Panc1 (cell line): ENCODE data around the gene PKLR. TPM values are rescaled to one million over a fixed set of nuclear protein-coding genes. Genes with fewer than 3 reads are reported as not detected.

Experiments
- ATAC-seq: fragments of 200-7000 bp; cut with Tn5 transposase; 2 replicates; pipeline ENCODE4 v1.9.1; 2020; ENCODE audit warnings: mild to moderate bottlenecking, moderate library complexity
- BruUV-seq: library from RNA; stranded (reverse); fragments of 400-500 nt; replicated peaks from 2 replicates; lab custom pipeline; 2021; lab: Mats Ljungman, UMichigan
- CTCF ChIA-PET: fragments of 300-600 bp; sonication (Branson Sonifier 250); formaldehyde crosslinking; loops from one replicate; lab custom pipeline; 2022; ENCODE audit warnings: antibody characterized with exemption; lab: Charles Lee
- POLR2A ChIA-PET: fragments of 300-600 bp; sonication (Branson Sonifier 250); formaldehyde crosslinking; loops from one replicate; lab custom pipeline; 2022; ENCODE audit warnings: antibody characterized with exemption; lab: Charles Lee
- DNase-seq: peaks from one replicate; pipeline ENCODE4 v3.0.0-alpha.2; 2010; ENCODE audit warnings: low read depth, low spot score
- H3K27ac ChIP-seq: 2 replicates; pipeline ENCODE4 v1.5.1; 2011; ENCODE audit warnings: mild to moderate bottlenecking, low read length, inconsistent platforms
- H3K27me3 ChIP-seq: fragments of 200-500 bp; sonication (Bioruptor generic); 2 replicates; pipeline ENCODE4 v1.6.0; 2014; ENCODE audit warnings: low read length, inconsistent platforms; ENCODE audit not compliant: control insufficient read depth, insufficient read depth
- H3K36me3 ChIP-seq: fragments of 200-500 bp; sonication (Bioruptor generic); 2 replicates; pipeline ENCODE4 v1.5.1; 2014; ENCODE audit warnings: inconsistent platforms, mild to moderate bottlenecking, low read length, moderate library complexity; ENCODE audit not compliant: control insufficient read depth, insufficient read depth
- H3K4me1 ChIP-seq: 2 replicates; pipeline ENCODE4 v1.5.1; 2011; ENCODE audit warnings: inconsistent platforms, mild to moderate bottlenecking, low read length, moderate library complexity; ENCODE audit not compliant: control insufficient read depth, insufficient read depth
- H3K4me3 ChIP-seq, 2 experiments: 2 replicates each; pipeline ENCODE4 v1.5.1; 2011 to 2012; ENCODE audit warnings: low read depth in 2 of 2, low read length in 2 of 2, mild to moderate bottlenecking in 2 of 2, inconsistent platforms in 1 of 2, moderate library complexity in 1 of 2
- H3K9me3 ChIP-seq: fragments of 200-500 bp; sonication (Bioruptor generic); 2 replicates; pipeline ENCODE4 v1.5.1; 2014; ENCODE audit warnings: low read depth, mild to moderate bottlenecking, inconsistent platforms, low read length, moderate library complexity; ENCODE audit not compliant: control insufficient read depth, insufficient read depth
- CTCF ChIP-seq: fragments of 450-650 bp; IDR thresholded peaks from 2 replicates; pipeline ENCODE4 v1.5.1; 2017; ENCODE audit warnings: mild to moderate bottlenecking
- POLR2AphosphoS5 ChIP-seq: IDR thresholded peaks from 2 replicates; pipeline ENCODE4 v1.6.1; 2012; ENCODE audit warnings: mild to moderate bottlenecking, low read depth, low read length, moderate library complexity
- REST ChIP-seq, 2 experiments: IDR thresholded peaks; 2 replicates each; pipeline ENCODE4 v1.6.1; 2011 to 2012; ENCODE audit warnings: low read depth in 2 of 2, control low read depth in 1 of 2, low read length in 1 of 2, mild to moderate bottlenecking in 1 of 2, moderate library complexity in 1 of 2; ENCODE audit not compliant: insufficient read depth in 1 of 2
- SIN3A ChIP-seq: IDR thresholded peaks from 2 replicates; pipeline ENCODE4 v1.6.1; 2012; ENCODE audit warnings: low read depth, mild to moderate bottlenecking, low read length, moderate library complexity, borderline replicate concordance; ENCODE audit not compliant: insufficient read depth
- TCF7L2 ChIP-seq: IDR thresholded peaks from 2 replicates; pipeline ENCODE4 v1.6.1; 2011; ENCODE audit warnings: mild to moderate bottlenecking, low read depth, low read length, inconsistent platforms
- in situ Hi-C: cut with HindIII; loops from 2 replicates; pipeline ENCODE4 v1.10.0; 2016; ENCODE audit warnings: low sequenced_read_pairs, low pct_unique_long_range_greater_than_20kb
- intact Hi-C: fragments of 100-400 bp; cut with micrococcal nuclease; formaldehyde crosslinking; loops from one replicate; pipeline ENCODE4 v1.10.0; 2022; ENCODE audit not compliant: unreplicated experiment
- total RNA-seq: library from RNA; stranded (reverse); gene quantifications from one replicate; pipeline ENCODE4 v1.2.1, GENCODE V29; 2021; ENCODE audit not compliant: unreplicated experiment

Gene PKLR
- total RNA-seq, 1 experiment from 2014 or later = 0.13 TPM

GRCh38 chr1:155325603-155325893 lies 24.3 kb upstream of the PKLR start:
- Histone ChIP-seq H3K4me3 (peak overlapping the region; percentile 92 to 96), H3K4me1 (peaks cover 34% of the 10 kb centered on the region), H3K27ac (peak overlapping the region; percentile 95), H3K36me3 (no peaks in the 10 kb centered on the region; the same call in none of the 2 replicates), H3K27me3 (no peaks in the 10 kb centered on the region), H3K9me3 (no peaks in the 10 kb centered on the region)
- ChIA-PET POLR2A (interaction anchor here (0.7 kb wide), 1 partner anchor 333 kb away, joined by 4 read pairs; no protein-coding TSS in a partner anchor), CTCF (no interaction called here)
- intact Hi-C loops (no loop called here), in situ Hi-C loops (no loop called here)
- no TSS peak for BruUV-seq
- no peak for TF ChIP-seq TCF7L2
- no peak for TF ChIP-seq POLR2AphosphoS5
- TF ChIP-seq REST (IDR thresholded peaks at IDR 0.05; ENCODE audit: insufficient read depth in 1 of 2, low read depth in 2 of 2, low read length in 1 of 2) = no peak
- TF ChIP-seq CTCF = no peak
- TF ChIP-seq SIN3A = no peak
- no peak for ATAC-seq
- no peak for DNase-seq

- H3K4me3 ChIP-seq = peak overlapping the region; percentile 92 to 96
- TF ChIP-seq SIN3A (no peak; the same call in 1 of the 2 replicates), CTCF (peak; percentile 79; the same call in 1 of the 2 replicates), REST (IDR thresholded peaks at IDR 0.05; ENCODE audit: insufficient read depth in 1 of 2, low read depth in 2 of 2, low read length in 1 of 2) (0 out of 4 replicates have a peak, but pooled peaks of 1 of the 2 experiments have one; percentile 4), TCF7L2 (no peak), POLR2AphosphoS5 (0 out of 2 replicates have a peak, but pooled peaks have one; percentile 25)
- BruUV-seq = TSS peak; percentile 59
- ChIA-PET CTCF (interaction anchor here (3.5 kb wide), 1 partner anchor 74 kb away, joined by 34 read pairs; no protein-coding TSS in a partner anchor), POLR2A (interaction anchor here (0.9 kb wide), 1 partner anchor 115 kb away, joined by 3 read pairs; no protein-coding TSS in a partner anchor)
- no peaks in the 10 kb centered on the region for H3K27me3 ChIP-seq
- no peaks in the 10 kb centered on the region; the same call in none of the 2 replicates for H3K36me3 ChIP-seq
- H3K4me1 ChIP-seq = peaks cover 40% of the 10 kb centered on the region
- H3K9me3 ChIP-seq = no peaks in the 10 kb centered on the region
- in situ Hi-C loops = no loop called here
- peak overlapping the region; percentile 95 for H3K27ac ChIP-seq
- intact Hi-C loops = no loop called here
- ATAC-seq (peak; percentile 28), DNase-seq (no peak)
Measured at GRCh38 chr1:155324717-155325602, 23.7 kb upstream of the PKLR start.
